GM21619 (cell line): ENCODE data around the gene GPR35.
"Not testable (repeated sequence)": the region's sequence is repeated elsewhere in the genome, so short reads cannot be mapped to it uniquely, and the experiment has no call there.

Source experiments
- ATAC-seq: cut with Tn5 transposase; IDR thresholded peaks from one replicate; pipeline ENCODE4 v1.9.1; 2021; ENCODE audit not compliant: unreplicated experiment

The GPR35 gene

DNA sequence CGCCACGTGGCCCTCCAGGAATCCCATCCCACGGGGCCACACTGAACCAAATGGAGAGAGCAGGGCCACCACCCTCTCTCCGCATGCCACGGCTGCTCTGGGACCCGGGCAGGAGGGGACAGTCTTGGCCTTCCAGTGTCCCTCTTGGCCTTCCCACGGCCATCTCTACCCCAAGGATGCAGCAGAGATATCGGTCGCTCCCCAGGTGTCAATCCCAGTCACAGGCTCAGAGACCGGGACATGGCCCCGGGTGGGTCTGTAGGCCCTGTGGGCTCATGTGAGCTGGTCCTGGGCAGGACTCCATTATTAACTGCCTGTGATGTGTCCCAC, 23.5 kb upstream of the GPR35 start:
- ATAC-seq, result no peak

DNA sequence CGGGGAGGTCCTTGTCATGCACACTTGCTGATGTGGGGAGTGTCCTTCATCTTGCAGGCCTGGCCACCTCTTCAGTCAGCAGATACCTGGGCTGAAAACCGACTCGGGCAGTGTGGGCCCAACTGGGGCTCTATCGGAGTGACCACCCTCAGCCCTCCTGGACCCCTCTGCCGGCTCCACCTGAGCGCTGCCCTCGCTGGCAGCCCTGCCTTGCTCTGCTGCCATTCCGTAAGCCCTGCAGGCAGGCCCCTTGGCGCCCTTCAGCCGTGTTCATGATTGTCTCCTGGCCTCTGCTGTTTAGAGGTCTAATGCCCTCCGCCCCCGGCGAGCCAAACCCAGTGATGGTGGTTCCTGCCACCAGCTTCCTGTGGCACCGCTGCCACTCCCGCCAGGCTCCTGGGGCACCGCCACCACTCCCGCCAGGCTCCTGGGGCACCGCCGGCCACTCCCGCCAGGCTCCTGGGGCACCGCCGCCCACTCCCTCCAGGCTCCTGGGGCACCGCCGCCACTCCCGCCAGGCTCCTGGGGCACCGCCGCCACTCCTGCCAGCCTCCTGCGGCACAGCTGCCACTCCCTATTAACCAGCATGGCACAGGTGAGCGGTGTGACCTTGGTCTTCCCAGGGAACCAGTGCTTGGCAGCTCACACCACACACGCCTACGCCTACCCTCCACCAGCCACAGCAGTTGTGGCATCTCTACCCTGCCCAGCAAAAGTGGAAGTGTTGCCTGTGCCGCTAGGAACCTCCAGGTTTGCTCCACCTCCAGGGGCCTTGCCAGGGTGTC, 22.8 kb upstream of the GPR35 start:
- no peak for ATAC-seq

DNA sequence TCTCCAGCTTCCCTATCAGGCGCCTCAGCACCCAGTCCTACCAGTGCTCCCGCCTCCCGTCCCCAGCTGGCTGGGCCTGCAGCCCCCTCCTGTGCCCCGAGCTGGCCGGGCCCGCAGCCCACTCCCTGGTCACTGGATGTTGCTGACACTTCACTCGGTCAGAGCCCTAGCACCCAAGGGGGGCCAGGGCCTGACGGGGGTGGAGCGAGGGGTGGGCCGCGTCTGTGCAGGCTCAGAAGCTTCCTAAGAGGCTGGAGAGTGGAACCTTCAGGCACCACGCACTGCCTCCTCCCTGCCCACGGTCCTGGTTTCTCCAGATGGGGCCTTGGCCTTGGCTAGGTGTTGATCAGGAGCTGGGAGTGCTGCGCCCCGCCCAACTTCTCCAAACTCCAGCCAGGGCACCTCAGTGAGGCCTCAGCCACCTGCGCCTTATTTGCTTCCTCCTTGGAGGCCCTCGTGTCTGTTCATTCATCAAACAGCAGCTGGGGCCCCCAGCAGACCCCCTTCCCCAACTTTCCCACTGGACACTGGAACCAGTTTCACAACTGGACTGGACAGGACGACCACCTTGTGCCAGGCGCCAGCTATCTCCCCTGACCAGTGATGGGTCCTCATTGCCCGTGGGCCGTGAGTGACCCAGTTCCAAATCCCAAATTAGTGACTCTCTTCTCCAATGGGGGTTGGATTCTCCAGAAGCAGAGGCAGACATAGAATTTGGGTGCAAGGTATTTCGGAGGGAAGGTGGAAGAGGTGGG, 22.0 kb upstream of the GPR35 start:
- no peak for ATAC-seq

DNA sequence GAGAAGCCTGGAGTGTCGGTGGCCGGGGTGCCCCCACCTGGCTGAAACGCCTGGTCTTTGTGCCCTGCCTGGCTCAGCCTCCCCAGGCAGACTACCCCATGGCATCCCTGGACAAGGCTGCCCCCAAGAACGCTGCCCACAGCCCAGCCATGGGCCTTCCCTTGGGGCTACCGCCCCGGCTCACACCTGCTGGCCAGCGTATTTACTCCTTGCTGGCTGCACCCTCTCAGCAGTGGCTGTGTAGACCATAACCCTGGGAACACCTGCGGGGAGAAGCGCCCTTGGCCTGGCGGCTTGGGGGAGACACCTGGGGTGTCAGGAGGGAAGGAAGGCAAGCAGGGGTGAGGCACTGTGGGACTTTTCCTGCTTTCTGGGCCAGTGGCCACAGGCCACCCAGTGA, 21.4 kb upstream of the GPR35 start:
- ATAC-seq, result no peak

DNA sequence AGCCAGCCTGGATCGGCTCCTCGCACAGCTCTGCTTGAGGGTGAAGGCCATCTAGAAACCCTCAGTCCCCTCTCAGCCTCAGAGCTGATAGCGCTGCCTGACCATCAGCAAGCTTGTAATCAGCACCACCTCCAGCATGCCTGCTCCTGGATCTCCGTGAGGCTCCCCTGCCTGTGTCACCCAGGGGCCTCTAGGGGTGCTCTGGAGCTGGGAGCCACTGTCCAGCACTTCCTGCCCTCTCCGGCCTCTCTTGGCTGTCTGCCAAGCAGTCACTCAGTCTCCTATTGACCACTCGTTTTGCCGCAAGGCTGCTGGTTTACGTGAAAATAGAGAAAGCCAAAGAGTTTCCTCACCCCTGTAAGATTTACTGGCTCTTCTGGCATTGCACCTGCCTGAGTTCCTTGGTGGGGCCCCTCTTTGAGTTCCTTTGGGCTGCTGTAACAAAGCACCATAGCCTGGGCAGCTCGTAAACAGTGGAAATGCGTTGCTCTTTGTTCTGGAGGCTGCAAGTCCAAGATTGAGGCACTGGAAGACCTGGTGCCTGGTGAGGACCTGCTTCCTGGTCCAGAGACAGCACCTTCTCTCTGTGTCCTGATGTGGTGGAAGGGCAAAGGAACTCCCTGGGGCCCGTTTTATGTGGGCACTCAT, 20.9 kb upstream of the GPR35 start:
- ATAC-seq, result no peak

DNA sequence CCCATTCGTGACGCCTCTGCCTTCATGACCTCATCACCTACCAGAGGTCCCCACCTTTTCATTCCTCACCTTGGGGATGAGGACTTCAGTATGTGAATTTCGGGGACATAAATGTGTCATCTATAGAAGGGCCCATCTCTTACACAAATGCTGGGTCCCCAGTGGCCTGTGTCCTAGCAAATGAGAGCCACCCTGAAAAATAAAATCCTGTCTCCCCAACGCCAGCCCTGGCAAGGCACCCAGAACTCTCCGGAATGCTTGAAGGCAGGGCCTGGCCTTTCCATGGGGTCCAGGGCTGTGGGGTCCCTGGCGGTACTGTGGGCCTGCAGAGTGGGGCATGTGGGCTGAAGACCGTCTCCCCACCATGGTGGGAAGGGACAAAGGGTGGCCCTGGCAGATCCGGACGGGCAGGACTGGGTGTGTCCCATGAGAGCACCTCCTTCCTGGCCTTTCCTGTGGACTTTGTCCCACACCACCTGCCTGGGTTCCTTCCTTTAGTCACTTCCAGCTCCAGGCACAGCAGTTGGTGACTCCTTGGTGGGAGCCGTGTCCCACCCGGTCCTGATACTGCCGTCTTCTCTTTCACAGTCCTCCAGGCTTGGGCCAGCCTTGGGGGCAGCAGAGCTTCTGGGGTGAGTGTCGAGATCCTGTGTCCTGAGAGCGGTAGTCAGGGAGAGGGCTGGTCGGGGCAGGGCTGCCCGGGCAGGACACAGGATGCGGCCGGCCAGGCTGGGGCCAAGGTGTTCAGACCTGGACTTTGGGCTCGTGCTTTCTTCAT, 20.2 kb upstream of the GPR35 start:
- no peak for ATAC-seq

DNA sequence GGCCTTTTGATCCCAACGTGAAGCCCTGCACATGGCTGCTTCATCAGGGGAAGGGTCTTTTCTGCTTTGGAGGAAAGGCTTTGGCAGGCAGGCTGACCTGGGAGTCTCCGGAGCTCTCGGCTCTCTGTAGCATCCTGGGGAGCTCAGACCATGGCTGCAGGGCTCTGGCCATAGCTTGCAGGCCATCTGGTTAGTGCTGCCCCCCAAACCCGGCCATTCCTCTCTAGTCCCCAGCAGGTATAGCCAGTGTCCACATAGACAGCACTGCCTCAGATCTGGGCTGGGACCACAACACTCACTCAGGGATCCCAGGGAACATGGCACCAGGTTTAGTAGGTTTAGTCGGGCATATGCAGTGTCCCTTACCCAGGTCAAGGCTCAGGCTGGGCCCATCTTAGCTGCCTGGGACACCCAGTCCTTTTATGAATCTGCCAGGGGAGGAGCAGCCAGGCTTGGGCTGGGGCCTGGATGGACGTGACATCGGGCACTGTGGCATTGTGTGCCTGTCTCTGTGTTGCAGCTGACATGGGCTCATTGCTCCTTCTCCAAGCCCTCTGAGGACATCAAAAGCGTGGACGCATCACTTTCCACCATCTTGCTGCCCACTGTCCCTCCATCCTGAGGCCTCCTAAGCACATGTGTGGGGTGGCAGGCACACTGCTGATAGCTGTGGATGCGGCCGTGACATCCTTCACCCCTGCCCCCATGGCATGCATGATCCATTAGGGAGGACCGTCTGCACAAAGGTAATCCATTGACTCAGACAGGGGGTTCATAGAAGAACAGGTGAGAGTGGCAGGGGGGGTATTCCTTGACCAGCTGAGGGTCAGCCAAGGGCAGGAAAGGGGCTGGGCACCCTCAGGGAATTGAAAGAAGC, 19.2 kb upstream of the GPR35 start:
- no peak for ATAC-seq

DNA sequence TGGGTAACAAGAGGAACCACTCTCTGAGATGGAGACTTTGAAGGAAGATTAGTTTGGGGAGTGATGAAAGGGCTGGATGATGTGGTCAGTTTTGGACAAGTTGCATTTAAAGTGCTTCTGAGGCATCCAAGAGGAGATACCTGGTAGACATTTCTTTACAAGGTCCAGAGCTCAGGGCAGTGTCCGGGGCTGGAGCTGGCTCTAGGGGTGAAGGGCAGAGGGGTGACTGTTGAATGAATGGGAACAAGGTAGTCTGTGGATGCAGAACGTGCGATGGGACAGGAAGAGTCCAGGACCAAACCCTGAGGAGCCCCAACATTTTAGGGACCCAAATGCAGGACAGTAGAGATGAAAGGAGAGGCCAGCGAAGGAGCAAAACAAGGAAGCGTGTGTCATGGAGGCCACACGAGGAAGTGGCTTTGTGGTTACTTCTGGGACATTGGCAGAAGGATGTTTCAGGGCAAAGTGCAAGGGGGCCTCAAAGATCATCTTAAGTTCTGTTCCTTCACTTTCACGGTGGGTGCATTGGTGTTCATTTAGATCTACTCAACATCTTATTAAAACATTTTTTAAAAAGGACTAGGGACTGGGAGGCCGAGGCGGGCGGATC, 13.6 kb upstream of the GPR35 start:
- no peak for ATAC-seq

DNA sequence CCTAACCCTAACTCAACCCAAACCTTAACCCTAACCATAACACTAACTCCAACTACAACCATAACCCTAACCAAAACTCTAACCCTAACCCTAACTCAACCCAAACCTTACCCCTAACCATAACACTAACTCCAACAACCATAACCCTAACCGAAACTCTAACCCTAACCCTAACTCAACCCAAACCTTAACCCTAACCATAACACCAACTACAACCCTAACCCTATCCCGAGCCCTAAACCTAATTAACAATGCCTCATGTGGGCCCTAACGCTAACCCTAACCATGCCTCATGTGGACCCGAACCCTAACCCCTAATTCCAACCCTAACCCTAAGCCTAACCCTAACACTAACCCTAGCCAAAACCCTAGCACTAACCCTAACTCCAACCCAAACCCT, 11.5 kb upstream of the GPR35 start:
- ATAC-seq, result no peak

DNA sequence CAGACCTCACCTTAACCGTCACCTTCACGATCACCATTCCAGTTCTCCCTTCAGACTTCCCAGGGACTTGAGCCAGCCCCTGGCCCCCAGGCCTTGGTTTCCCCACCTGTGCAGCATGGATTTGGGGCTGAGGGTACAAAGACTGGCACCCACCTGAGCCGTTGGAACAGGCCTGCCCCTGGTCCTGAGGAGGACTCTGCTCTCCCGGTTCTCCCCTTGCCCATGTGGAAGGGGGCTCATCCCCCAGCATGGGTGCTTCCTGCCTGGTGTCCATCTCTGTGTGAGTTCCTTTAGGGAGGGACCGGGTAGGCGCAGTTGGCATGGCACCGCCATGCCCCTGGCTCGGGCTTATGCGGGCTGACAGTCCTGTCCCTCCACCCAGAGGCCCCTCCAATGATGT, 10.9 kb upstream of the GPR35 start:
- ATAC-seq, result no peak

DNA sequence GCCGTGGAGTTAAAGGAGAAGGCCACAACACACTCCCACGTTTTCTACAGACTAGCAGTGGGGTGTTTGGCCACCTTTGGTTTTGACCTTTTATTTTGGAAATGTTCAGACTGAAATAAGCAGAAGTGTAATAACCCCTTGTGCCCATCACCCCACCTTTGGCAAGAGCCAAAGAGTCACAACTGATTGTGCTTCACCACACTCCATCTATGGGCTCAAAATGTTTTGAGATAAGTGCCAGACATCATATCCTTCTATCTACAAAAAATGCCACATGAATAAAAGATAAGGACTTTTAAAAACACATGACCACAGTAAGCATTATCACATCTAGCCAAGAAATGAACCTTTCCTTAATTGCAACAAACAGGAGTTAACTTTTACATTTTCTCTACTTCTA, 9.9 kb upstream of the GPR35 start:
- ATAC-seq, result no peak

DNA sequence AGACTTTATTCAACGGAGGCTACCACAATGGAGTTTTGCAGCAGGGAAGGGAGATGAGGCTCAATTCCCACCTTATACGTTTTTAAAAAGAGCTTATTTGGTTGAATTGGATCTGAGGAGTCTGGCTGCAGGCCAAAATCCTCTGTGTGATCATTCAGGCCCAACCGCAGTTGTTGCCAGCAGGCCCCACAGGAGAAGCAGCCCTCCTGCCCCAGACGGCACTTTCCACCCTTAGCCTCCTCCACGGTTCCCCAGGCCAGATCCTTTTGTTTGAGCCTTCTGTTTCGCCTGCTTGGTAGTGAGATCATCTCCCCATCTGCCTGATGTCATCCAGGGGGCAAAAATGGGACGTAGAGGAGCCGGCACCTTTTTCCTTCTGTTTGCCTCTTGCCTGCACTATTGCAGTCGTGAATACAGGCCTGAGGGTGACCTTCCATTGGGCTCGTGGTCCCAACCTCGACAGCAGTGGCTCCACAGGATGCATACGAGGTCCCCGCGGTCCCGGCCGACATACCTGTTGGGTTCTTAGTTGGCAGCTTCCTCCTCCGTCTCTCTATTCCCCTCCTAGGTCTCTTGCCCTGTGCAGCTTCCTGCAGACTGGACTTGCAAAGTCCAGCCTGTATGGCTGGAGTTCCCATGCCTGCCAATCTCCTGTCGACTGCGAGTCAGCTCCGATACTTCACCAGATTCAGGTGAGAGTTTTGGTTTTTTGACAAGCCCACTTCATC, 9.3 kb upstream of the GPR35 start:
- no peak for ATAC-seq

DNA sequence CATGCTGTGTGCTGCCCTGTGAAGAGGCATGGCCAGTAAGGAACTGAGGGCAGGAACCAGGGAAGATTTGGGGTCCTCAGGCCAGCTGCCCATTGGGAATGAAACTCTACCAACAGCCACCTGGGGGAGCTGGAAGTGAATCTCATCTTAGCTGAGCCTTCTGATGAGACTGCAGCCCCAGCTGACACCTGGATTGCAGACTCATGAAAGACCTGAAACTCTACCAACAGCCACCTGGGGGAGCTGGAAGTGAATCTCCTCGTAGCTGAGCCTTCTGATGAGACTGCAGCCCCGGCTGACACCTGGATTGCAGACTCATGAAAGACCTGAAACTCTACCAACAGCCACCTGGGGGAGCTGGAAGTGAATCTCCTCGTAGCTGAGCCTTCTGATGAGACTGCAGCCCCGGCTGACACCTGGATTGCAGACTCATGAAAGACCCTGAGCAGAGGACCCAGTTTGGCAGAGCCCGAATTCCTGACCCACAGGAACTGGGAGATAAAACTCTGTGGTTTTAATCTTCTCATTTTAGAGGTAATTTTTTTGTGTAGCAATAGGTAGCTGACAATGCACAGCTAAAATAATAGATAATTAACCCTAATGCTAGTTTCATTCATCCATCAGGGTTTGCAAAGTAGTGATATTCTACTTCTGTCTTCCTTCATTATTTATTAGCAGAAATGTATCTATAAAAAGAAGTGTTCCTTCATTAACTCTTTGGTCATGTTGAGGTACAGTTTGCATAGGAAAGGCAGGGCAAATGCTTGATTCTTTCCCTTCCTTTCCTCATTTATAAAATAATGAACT, 8.2 kb upstream of the GPR35 start:
- not testable (repeated sequence) for ATAC-seq

DNA sequence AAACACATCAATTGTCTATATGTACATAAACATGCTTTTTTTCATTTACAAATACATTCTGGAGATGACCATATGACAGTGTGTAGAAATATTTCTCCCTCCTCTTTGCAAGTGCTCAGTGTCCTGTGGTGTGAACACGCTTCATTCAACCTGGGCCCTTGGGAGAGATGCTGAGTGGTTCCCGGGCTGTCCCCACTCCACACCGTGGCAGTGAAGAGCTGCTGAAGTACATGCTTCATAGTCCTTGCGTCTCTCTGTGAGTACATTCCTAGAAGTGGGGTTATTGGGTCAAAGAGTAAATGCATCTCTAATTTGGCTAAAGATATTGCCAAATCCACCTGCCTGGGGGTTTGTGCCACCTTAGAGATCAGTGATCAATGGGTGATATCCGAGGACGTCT, 6.5 kb upstream of the GPR35 start:
- no peak for ATAC-seq

DNA sequence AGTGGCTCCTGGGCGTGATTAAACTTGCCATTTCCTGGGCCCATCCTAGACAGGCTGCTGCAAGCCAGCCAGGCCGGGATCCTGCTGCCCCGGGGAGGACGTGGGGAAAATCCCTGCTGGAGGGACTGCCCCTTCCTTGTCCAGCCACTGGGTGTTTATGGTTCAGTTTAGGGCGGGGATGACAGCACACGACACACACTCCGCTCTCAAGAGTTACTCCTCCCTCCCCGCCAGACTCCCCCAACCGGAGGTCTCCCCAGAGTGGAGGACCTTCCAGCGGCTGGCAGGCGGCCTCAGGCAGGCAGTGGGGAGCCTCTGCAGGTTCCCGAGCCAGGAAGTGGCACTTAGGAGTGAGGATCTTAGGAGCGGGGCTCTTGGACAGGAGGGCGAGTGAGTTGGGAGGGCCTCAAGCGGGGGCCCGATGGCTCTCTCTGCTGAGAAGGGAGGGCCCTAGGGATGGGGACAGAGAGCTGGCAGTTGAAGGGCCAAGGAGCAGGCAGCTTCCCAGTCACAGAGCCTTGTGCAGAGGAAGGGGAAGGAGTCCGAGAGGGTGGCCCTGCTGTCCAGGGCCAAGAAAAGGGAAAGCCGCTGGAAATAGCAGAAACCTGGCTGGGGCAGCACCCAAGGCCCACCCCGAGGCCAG, 5.7 kb upstream of the GPR35 start:
- no peak for ATAC-seq

DNA sequence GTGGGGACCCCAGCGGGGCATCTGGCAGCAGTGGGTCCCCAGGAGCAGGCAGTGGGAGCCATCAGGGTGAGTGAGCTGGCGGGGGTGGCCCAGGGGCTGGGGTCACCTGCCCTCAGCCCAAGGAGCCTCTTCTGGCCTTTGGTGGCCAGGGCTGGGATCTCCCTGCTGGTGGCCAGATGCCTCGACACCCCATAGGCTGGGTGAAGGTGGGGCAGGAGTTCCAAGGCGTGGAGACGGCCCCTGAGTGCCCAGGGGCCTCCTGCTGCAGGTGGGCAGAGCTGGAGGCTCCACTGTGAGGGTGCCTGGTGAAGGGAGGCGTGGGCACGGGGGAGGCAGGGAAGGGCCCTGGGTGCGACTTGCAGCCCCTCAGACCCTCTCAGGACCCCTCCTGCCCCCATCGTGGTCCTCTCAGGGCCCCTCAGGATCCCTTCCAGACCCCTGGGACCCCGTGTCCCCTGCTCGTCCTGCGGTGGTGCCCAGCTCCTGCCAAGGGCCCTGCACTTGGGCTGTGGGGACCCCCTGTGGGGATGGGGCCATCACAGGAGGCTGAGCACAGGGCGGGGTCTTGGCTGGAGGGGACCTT, 5.0 kb upstream of the GPR35 start:
- ATAC-seq, result no peak

DNA sequence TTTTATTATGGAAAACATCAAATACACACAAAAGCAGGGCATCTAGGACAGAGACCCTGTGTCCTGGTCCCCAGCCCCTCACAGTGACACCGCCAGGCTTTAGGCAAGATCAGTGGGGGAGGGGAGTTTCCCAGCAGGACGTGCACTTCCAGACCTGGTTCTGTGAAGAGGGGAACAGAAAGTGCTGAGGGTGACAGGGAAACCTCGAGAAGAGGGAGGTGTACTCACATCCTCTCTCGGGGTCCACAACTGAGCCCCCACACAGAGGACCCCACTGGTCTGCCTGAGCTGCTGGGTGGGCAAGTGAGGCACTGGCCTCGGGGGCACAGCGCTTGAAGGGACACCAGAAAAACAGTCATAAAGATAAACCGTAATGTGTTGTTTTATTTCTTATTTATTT, 4.4 kb upstream of the GPR35 start:
- ATAC-seq, result no peak

DNA sequence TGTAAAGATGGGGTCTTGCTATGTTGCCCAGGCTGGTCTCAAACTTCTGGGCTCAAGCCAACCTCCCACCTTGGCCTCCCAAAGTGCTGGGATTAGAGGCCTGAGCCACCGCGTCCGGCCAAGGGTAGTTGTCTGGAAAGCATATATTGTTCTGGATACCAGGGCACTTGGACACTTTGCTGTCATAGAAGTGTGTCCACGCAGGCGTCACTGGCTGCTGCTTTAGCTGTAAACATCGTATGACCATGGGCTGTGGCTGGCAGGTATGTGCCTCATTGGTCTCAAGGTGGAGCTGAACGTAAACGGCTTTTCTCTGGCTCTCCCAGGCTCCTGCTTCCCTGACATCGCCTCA, 3.2 kb upstream of the GPR35 start:
- ATAC-seq, result no peak
